HG02973 (cell line): ENCODE results near the gene TRAP1.
"Not testable (repeated sequence)": the region's sequence is repeated elsewhere in the genome, so short reads cannot be mapped to it uniquely, and the experiment has no call there.

Source experiments
- ATAC-seq: cut with Tn5 transposase; IDR thresholded peaks from one replicate; pipeline ENCODE4 v1.9.1; 2021; ENCODE audit warnings: moderate library complexity; ENCODE audit not compliant: unreplicated experiment

Gene TRAP1

DNA sequence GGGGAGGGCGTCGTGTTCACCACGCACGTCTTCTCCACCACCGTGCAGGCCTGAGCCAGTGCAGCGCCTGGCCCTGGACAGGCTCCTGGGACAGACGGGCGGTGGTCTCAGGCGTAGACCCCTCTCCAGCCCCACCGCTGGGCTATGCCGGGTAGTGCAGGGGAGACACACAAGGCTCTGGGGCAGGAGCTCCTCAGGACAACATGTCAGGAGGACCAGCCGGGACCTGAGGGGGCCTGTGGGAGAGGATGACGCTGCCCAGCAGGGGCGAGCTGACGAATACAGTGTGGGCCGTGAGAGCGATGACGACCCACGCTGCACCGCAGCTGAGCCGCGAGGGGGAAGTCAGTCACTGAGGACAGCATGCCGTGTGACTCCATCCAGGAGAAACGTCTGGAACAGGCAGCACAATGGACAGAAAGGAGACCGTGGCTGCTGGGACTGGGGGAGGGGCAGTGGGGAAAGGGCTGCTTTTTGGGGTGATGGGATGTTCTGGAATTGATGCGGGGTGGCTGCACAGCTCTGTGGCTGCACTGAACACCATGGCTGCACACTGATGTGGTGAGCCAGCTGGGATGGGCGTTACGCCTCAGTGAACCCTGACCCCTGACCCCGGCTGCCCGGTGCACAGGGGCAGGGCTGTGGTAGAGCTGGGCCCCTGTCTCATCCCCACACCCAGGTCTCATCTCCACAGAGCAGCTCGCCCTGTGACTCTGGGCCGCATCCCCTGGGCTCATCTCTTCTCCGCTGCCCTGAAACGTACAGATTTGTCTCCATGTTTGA is 42.6 kb downstream of the TRAP1 start:
- no peak for ATAC-seq

DNA sequence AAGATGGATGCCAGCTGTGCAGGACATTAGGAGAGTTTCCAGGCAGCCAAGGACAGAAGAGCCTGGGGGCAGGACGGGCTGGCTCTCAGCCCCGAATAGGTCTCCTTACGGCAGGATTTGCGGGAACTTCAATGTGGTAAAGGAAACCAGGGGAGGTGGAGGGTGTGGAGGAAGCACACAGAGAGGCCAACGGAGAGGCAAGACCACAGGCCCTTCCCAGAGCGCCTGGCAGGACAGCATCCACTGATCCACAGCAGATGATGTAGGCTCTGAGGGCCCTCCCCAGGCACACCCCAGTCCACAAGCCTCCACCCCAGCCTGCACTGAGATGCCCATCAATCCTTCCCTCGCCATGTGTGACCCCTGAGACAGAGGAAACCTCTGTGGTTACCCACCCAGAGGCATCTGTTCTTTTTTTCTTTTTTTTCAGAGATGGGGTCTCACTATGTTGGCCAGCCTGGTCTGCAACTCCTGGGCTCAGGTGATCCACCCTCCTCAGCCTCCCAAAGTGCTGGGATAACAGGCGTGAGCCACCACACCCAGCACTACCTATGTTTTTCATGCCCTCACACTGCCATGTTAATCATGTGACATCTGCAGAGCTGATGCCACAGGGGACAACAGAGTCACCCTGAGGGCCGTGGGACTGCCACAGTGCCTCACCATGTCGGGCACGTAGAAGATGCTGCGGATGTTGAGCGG is 43.5 kb downstream of the TRAP1 start:
- ATAC-seq: no peak

DNA sequence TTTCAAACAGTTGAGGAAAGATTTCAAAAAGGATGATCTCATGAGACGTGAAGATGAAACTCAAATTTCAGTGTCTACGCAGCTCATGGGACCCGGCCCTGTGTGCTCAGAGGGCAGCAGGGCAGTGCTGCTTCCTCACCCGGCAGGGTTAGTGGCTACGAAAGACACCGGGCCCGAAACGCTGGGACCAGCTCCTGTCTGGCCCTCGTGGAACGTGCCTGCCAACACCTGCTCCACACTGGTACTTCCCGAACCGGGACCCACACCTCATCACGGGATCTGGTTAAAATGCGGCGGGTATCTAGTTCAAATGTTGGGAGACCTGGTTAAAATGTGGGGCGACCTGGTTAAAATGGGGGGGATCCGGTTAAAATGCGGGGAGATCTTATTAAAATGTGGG is 44.1 kb downstream of the TRAP1 start:
- ATAC-seq: no peak

DNA sequence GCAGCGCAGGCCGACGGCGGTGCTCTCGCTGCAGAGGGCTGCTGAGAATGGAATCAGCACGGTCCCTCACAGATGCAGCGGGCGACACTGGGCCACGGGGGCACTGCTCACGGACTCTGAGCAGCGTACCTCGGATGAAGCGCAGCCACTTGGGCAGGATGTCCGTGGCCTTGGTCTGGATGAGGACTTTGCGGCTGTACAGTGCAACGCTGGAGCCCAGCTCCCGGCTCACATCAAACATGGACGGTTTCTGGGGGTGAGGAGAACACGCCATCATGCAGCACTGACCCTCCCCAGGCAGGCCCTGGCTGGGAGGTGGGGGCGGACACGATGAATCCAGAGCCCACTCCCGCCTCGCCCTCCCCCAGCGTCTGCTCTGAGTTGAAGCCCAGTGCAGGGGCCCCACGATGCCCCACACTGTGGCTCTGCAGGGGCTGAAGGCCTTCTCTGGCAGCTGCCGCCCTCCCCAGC is 44.7 kb downstream of the TRAP1 start:
- ATAC-seq: no peak

DNA sequence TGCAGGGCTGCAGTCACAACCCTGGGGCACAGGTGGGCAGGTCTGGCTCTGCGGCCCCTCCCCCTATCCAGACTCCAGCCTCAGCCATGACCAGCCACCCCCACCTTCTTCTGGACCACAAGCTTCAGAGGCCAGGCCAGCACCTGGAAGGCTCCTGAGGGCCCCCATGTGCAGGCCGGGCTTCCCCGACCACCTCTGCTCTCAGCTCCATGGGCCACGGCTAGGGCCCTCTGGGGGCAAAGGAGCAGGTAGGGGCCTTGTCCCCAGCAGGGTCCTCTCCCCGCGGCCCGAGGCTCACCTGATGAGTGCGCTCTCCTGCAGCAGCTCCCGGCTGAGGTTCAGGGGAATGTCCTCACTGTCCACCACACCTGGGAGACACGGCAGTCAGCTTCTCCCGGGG is 45.9 kb downstream of the TRAP1 start:
- ATAC-seq: no peak

DNA sequence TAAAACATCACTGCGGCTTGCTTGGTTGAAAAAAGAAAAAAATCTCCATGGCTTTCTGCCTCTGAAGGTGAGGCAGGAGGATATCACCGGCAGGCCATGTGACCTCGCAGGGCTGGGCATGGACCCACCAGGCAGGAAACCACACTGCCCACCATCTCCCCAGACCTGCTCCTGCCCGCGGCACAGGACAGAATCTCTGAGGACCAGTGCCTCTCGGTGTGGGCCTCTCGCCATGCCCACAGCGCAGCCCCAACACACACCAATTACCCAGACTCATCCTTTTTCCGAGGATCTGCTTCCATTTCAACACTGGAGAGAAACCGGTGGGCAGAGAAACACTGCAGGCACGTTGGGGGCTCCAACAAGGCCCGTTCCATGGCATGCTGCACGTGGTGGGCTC is 46.6 kb downstream of the TRAP1 start:
- ATAC-seq: no peak

DNA sequence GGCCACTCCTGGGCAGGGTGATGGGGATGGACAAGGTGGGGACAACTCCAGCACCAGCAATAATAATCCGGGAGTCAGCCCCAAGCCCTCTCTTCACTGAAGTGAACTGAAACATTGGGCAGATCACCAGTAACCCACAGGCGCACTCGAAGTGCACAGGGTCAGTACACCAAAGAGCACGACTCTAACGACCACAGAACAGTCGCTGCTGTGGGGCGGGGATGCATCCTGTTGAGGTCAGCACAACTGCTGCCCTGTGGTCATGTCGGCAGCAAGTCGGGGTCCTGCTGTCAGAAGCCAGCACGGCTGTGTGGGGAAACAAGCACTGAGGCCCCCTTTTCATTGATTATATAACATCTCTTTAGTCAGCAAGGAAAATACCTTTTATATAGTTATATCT is 48.2 kb downstream of the TRAP1 start:
- ATAC-seq: no peak

DNA sequence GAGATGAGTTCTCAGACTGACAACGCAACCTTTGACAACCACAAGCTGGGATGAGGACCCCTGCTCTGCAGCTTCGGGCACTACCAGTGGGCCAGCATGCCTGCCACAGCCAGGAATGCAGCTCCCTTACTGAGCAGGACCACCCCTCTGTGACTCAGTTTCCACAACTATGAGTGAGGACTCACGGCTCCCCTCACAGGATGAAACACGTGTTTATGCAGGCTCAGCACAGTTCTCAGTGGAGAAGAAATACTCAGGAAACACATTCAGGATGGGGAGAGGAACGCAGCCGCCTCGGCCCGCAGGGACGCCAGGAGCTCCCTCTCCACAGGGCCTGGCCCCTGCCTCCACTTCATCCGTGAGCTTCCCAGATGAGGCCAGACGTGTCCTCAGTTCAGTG is 48.7 kb downstream of the TRAP1 start:
- no peak for ATAC-seq

DNA sequence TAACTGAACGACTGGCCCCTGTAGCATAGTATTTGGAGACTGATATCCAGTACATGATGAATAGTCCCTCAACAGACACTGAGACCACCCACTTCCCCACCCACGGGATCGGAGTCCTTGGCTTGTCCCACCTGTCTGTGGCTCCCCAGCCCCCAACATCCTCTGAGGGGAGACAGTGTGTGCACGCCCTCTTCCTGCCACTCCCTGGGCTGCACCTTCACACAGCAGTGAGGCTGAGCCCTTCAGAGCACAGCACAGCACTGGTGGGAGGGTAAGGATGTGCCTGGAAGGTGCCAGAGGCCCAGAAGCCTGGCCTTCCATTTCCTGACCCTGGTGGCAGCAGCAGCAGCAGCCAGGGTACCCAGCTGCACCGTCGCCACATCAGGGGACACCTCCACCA is 51.8 kb downstream of the TRAP1 start:
- ATAC-seq: no peak

DNA sequence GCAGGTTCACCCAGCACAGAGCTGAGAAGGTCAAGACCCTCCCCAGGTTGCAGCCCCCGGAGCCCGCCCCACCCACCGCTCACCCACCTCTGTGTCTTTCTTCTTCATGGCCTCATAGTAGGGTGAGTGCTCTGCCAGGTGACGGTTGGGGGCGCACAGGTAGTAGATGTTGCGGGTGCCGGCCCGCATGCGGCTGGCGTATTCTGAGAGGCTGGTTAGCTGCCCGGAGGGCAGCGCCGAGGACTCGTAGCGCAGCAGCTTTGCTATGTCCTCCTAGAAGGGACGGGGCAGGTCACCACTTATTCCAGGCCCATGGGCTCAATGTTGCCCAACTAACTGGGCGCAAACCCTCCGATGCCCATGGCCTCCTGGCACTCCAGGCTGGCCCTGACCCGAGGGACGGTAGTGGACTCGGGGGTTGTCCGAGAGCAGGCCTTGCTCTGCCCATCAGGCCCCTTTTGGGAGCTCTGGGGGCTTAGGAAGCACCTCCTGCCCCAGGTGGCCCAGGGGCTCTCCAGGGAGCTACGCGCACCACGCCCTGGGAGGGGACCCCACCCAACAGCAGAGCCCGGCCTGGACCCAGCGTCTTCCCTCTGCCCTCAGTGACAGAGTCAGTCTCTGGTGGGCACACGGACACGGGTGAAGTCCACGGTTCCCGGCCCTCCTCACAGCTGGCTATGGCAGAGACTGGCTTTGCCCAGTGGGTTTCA is 53.0 kb downstream of the TRAP1 start:
- ATAC-seq: no peak

DNA sequence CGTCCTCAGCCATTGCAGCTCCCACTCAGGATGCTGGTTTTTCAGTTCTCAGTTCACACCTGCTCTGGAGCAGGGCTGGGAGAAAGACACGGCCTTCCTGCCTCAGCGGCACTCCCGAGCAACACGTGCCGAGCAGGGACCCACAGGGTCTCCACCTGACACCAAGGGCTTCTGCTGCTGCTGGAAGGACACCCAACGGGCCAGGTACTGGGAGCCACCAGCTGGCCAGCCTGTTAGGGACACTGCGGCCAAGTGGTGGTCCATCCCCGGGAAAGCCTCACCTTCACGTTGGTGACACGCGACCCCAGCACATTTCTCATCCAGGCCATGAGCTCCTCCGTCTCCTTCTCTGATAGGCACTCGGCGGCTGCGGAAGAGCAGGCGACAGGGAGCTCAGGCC is 54.7 kb downstream of the TRAP1 start:
- ATAC-seq: no peak

DNA sequence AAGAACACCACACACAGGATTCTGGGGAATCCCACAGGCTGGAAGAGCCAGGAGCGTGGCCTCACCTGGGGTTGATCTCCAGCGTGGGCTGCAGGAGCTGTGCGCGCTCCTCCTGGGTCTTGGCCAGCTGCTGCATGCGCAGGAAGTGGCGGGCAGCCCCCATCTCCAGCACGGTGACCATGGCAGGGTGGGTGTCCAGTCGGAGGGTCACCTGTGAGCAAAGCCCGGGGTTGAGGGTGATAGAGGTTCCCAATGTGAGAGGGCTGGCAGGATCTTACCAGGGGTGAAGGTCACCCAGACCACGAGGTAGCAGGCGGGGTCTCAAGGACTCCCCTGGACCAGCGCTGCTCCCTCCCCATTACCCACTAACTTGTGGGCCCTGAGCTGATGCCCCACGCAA is 55.4 kb downstream of the TRAP1 start:
- ATAC-seq: no peak

DNA sequence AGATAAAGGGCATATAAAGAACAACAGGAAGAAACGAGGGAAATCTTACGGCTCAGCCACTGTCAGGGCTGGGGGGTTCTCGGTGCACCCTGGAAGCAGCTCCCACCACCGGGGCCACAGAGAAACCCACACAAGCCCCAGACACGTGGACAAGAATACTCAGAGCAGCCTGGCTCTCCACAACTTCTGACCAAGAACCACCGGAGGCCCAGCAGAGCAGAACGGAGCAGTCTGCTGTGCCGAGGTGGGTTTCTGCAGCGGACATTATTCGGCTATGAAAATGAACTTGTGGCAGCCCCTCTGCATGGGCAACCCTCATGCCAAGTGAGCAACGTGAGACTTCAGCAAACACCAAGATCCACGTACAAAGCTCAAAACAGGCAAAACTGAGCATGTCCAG is 56.0 kb downstream of the TRAP1 start:
- ATAC-seq: no peak

DNA sequence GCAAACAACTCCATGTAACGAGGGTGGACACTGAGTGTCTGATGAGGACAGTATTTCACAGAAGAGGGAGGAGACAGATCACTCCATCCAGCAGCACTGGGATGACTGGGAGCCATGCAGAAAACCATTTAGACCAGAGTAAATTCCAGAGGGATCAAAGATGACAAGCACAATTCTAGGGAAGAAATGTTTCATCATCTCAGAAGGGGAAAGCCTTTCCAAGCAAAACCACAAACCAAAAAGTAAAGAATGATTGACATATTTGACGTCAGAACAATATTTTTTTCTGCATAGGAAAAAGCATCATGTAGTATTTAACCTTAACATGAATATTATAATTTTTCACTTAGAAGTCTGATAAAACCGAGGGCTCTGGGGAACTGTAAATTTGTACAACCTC is 58.1 kb downstream of the TRAP1 start:
- ATAC-seq: no peak

DNA sequence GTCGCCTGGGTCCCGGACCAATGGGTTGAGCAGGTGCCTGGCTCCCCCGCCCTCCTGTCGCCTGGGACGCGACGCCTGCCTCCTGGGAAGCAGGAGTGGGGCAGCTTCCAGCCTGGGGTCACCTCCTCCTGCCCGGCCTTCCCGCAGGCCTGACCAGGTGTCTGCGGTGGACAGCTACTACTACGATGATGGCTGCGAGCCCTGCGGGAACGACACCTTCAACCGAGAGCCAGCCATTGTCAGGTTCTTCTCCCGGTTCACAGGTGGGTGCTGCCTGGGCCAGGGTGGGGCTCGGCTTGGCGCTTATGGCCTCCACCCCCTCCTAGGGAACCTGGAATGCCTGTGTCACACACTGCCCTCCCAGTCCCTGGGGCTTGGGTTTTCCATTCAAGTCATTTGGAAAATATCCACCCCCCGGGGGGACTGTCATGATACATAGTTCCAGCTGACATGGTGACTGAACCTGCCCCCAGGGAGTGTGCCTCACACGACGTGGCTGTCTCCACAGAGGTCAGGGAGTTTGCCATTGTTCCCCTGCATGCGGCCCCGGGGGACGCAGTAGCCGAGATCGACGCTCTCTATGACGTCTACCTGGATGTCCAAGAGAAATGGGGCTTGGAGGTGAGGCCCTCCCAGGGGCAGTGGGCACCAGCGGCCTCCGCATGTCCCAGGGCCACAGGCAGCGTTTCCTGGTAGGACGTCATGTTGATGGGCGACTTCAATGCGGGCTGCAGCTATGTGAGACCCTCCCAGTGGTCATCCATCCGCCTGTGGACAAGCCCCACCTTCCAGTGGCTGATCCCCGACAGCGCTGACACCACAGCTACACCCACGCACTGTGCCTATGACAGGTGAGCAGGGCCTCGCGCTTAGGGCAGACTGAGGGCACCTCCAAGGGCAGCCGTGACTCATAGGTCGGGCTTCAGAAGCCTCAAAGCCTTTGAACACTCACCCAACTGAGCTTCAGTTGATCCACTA is 60.5 kb downstream of the TRAP1 start:
- no peak for ATAC-seq

DNA sequence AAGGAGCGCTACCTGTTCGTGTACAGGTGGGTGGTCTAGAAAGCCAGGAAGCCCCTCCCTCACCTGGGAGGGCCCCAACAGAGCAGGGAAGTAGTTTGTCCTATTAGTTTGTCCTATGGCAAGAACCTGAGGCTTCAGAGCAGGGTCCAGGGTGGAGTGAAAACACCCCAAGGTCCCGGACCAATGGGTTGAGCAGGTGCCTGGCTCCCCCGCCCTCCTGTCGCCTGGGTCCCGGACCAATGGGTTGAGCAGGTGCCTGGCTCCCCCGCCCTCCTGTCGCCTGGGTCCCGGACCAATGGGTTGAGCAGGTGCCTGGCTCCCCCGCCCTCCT is 61.2 kb downstream of the TRAP1 start:
- ATAC-seq: not testable (repeated sequence)

DNA sequence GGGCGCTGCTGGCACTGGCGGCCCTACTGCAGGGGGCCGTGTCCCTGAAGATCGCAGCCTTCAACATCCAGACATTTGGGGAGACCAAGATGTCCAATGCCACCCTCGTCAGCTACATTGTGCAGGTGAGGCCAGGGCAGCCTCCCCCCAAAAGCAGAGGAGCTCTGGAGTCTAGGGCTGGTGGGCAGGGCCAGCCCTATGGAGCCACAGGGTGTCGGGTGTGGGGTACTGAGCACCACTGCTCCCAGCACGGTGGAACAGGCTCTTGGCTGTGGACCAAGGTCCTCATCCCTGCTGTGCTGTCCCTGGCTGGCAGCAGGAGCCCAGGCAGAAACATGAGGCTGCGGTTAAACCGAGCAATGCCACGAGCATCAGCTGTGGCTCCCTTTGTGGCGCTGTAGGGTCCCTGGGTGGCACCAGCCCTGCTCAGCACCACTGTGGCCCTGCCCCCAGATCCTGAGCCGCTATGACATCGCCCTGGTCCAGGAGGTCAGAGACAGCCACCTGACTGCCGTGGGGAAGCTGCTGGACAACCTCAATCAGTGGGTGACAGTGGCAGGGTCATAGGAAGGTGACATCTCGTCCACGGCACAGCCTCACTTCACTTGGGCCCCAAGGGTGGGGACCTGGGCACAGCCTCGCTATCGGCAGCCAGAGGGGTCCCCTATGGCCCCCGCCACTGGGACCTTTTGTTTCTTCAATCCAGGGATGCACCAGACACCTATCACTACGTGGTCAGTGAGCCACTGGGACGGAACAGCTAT is 61.7 kb downstream of the TRAP1 start:
- no peak for ATAC-seq

DNA sequence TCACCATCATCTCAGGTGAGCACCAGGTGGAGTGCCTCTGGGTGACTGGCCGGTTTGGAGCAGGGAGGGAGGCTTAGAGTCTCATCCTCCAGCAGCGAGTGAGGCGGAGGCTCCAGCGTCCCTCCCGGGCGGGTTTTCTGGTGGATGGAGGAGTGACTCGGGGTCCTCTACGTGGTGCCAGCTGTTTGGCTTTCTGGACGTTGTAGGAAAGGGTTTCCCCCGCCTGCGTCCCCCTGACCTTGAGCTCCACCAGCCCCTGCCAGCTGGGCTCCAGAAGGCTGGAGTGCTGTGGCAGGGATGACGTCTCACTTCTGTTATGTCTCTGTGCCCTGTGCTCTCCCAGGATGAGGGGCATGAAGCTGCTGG is 62.3 kb downstream of the TRAP1 start:
- ATAC-seq: no peak

DNA sequence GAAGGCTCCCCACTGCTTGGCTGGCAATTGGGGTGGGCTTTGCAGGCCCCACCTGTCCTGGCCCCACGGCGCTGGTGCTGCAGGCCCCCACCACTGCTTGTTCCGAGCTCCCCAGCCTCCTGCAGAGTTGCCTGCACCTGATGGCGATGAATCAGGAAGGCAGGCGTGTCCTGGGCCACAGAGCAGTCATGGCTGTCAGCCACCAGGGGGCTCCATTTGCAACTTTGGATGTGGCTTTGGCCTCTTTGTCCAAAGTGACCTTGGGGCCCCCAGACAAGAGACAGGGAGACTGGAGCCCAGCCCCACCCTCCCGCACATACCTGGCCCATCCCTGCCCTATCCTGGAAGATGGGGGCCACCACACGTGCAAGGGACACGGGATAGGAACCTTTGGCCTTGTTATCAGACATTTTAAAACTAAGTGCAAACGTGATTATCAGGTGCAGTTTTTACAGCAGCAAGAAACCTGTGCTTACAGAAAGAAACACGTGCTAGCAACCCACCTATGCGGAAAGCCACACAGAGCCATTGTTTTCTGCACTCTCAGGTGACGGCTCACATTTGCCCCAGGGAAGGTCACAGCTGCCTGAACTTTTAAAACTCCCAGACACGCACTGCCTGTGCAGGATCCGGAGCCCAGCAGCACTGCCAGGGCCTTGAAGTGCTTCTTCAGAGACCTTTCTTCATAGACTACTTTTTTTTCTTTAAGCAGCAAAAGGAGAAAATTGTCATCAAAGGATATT is 62.9 kb downstream of the TRAP1 start, which contains the start of gene DNASE1:
Gene DNASE1 (plus strand): TSS at position 443 of the 743 bp plus-strand sequence. CDS start 683 bp downstream, outside the sequence.
- ATAC-seq: no peak
